Mesendoderm (in vitro differentiated cells): ENCODE measurements around the gene TUFT1.
A peak's percentile ranks its signal among the peaks of the same experiment; 100 is the strongest.

Experiments
- DNase-seq: peaks from one replicate; pipeline ENCODE4 v3.0.0; 2013
- H2AK5ac ChIP-seq: 2 replicates; pipeline ENCODE4 v1.6.1; 2013; ENCODE audit warnings: low read length, inconsistent platforms
- H2BK120ac ChIP-seq: 2 replicates; pipeline ENCODE4 v1.6.1; 2013; ENCODE audit warnings: low read depth, mild to moderate bottlenecking, low read length, moderate library complexity, mixed read lengths
- H2BK15ac ChIP-seq: replicated peaks from 2 replicates; pipeline ENCODE4 v1.6.1; 2013; ENCODE audit warnings: low read depth, mild to moderate bottlenecking, moderate library complexity
- H2BK5ac ChIP-seq: 2 replicates; pipeline ENCODE4 v1.6.1; 2013; ENCODE audit warnings: low read length, inconsistent platforms
- H3K18ac ChIP-seq: 2 replicates; pipeline ENCODE4 v1.6.1; 2013; ENCODE audit warnings: mild to moderate bottlenecking, low read length, mixed read lengths
- H3K23ac ChIP-seq: one replicate; pipeline ENCODE4 v1.6.1; 2013; ENCODE audit warnings: low read length
- H3K27ac ChIP-seq: 2 replicates; pipeline ENCODE4 v1.5.1; 2013; ENCODE audit warnings: low read depth, mild to moderate bottlenecking, inconsistent platforms, low read length, moderate library complexity
- H3K27me3 ChIP-seq: 2 replicates; pipeline ENCODE4 v1.6.1; 2013; ENCODE audit warnings: low read length, control low read depth, mild to moderate bottlenecking, inconsistent platforms; ENCODE audit not compliant: insufficient read depth, poor library complexity
- H3K36me3 ChIP-seq: 2 replicates; pipeline ENCODE4 v1.6.1; 2013; ENCODE audit warnings: low read length, inconsistent platforms; ENCODE audit not compliant: control insufficient read depth, insufficient read depth
- H3K4ac ChIP-seq: one replicate; pipeline ENCODE4 v1.6.1; 2013; ENCODE audit warnings: low read depth, mild to moderate bottlenecking, low read length, moderate library complexity
- H3K4me1 ChIP-seq: 2 replicates; pipeline ENCODE4 v1.6.1; 2013; ENCODE audit warnings: low read depth, low read length, inconsistent platforms; ENCODE audit not compliant: control insufficient read depth
- H3K4me2 ChIP-seq: 2 replicates; pipeline ENCODE4 v1.6.1; 2013; ENCODE audit warnings: low read length
- H3K4me3 ChIP-seq: 2 replicates; pipeline ENCODE4 v1.5.1; 2013; ENCODE audit warnings: mild to moderate bottlenecking, low read length
- H3K56ac ChIP-seq: one replicate; pipeline ENCODE4 v1.6.1; 2013; ENCODE audit warnings: low read length
- H3K79me1 ChIP-seq: 2 replicates; pipeline ENCODE4 v1.6.1; 2013; ENCODE audit warnings: low read length, inconsistent platforms
- H3K79me2 ChIP-seq: 2 replicates; pipeline ENCODE4 v1.6.1; 2013; ENCODE audit warnings: mild to moderate bottlenecking, low read length; ENCODE audit not compliant: control insufficient read depth, insufficient read depth
- H3K9ac ChIP-seq: 2 replicates; pipeline ENCODE4 v1.6.1; 2013; ENCODE audit warnings: low read length, inconsistent platforms
- H4K5ac ChIP-seq: one replicate; pipeline ENCODE4 v1.6.1; 2013; ENCODE audit warnings: low read length
- H4K8ac ChIP-seq: one replicate; pipeline ENCODE4 v1.6.1; 2013; ENCODE audit warnings: low read depth, mild to moderate bottlenecking, control low read depth, low read length, moderate library complexity
- WGBS: extraction: QIAGEN DNeasy Blood & Tissue Kit; methylation state at CpG from one replicate; pipeline ENCODE4 v1.1.7; 2013; ENCODE audit warnings: low lambda C conversion rate, missing lambda C conversion rate; ENCODE audit not compliant: insufficient coverage; ENCODE audit errors: extremely low coverage; 5-methylcytosine and 5-hydroxymethylcytosine counted together

TUFT1 gene

GRCh38 chr1:151540982-151541377 is 871 bp downstream of the TUFT1 start:
- Histone ChIP-seq H2AK5ac (no peak overlapping the region), H3K27me3 (no peaks in the 10 kb centered on the region), H3K23ac (no peak overlapping the region), H2BK120ac (no peak overlapping the region), H2BK15ac (no peak overlapping the region), H4K5ac (no peak overlapping the region), H3K36me3 (no peaks in the 10 kb centered on the region), H3K79me1 (peaks cover 3% of the 10 kb centered on the region), H4K8ac (no peak overlapping the region), H3K4me2 (peak overlapping the region; percentile 49), H3K27ac (no peak overlapping the region), H3K9ac (peak overlapping the region; percentile 74), H3K56ac (peak overlapping the region; percentile 91), H3K18ac (no peak overlapping the region), H3K79me2 (peaks cover 8% of the 10 kb centered on the region), H2BK5ac (no peak overlapping the region), H3K4ac (no peak overlapping the region), H3K4me3 (peak overlapping the region; percentile 83), H3K4me1 (peaks cover 8% of the 10 kb centered on the region)
- WGBS, result no CpG with 5 or more reads among the region's 13 CpGs
- DNase-seq, result peak; percentile 84

GRCh38 chr1:151541752-151542151 is 1.6 kb downstream of the TUFT1 start:
- no peak for DNase-seq
- H2AK5ac ChIP-seq, result no peak overlapping the region
- H3K4ac ChIP-seq, result no peak overlapping the region
- no peaks in the 10 kb centered on the region for H3K36me3 ChIP-seq
- H3K18ac ChIP-seq, result no peak overlapping the region
- H4K8ac ChIP-seq, result no peak overlapping the region
- no peak overlapping the region for H2BK15ac ChIP-seq
- no peak overlapping the region for H3K4me3 ChIP-seq
- peaks cover 3% of the 10 kb centered on the region for H3K79me1 ChIP-seq
- no peak overlapping the region for H4K5ac ChIP-seq
- no peak overlapping the region for H3K23ac ChIP-seq
- H2BK5ac ChIP-seq, result no peak overlapping the region
- peaks cover 8% of the 10 kb centered on the region for H3K79me2 ChIP-seq
- H3K56ac ChIP-seq, result no peak overlapping the region
- H3K9ac ChIP-seq, result no peak overlapping the region
- no peak overlapping the region for H3K27ac ChIP-seq
- H3K27me3 ChIP-seq, result no peaks in the 10 kb centered on the region
- no peak overlapping the region for H2BK120ac ChIP-seq
- no CpG with 5 or more reads among the region's 5 CpGs for WGBS
- H3K4me1 ChIP-seq, result peaks cover 8% of the 10 kb centered on the region
- no peak overlapping the region for H3K4me2 ChIP-seq

GRCh38 chr1:151542710-151543129 is 2.6 kb downstream of the TUFT1 start:
- peak; percentile 40 for DNase-seq
- H2BK120ac ChIP-seq, result no peak overlapping the region
- peaks cover 8% of the 10 kb centered on the region for H3K79me2 ChIP-seq
- no peak overlapping the region for H3K23ac ChIP-seq
- H3K4me3 ChIP-seq, result no peak overlapping the region
- no peak overlapping the region for H2AK5ac ChIP-seq
- whole genome bisulfite sequencing, result no CpG with 5 or more reads among the region's 3 CpGs
- H2BK5ac ChIP-seq, result no peak overlapping the region
- H3K4ac ChIP-seq, result no peak overlapping the region
- H3K4me1 ChIP-seq, result peaks cover 14% of the 10 kb centered on the region
- H3K18ac ChIP-seq, result no peak overlapping the region
- H3K9ac ChIP-seq, result no peak overlapping the region
- no peaks in the 10 kb centered on the region for H3K36me3 ChIP-seq
- H3K27ac ChIP-seq, result no peak overlapping the region
- no peak overlapping the region for H4K5ac ChIP-seq
- H2BK15ac ChIP-seq, result no peak overlapping the region
- peaks cover 3% of the 10 kb centered on the region for H3K79me1 ChIP-seq
- H3K4me2 ChIP-seq, result no peak overlapping the region
- H3K56ac ChIP-seq, result no peak overlapping the region
- no peaks in the 10 kb centered on the region for H3K27me3 ChIP-seq
- no peak overlapping the region for H4K8ac ChIP-seq

GRCh38 chr1:151545542-151545941 is 5.4 kb downstream of the TUFT1 start:
- Histone ChIP-seq H2AK5ac (no peak overlapping the region), H3K27me3 (no peaks in the 10 kb centered on the region), H2BK15ac (peak overlapping the region; percentile 47), H2BK5ac (no peak overlapping the region), H2BK120ac (peak overlapping the region; percentile 69), H3K36me3 (no peaks in the 10 kb centered on the region), H4K8ac (no peak overlapping the region), H3K79me2 (peaks cover 15% of the 10 kb centered on the region), H3K4me1 (peaks cover 22% of the 10 kb centered on the region), H3K4ac (no peak overlapping the region), H3K79me1 (peaks cover 8% of the 10 kb centered on the region), H3K9ac (no peak overlapping the region), H3K4me3 (no peak overlapping the region), H3K27ac (no peak overlapping the region), H4K5ac (no peak overlapping the region), H3K23ac (no peak overlapping the region), H3K18ac (peak overlapping the region; percentile 61), H3K4me2 (no peak overlapping the region), H3K56ac (no peak overlapping the region)
- WGBS, result no CpG with 5 or more reads among the region's 1 CpG
- peak; percentile 75 for DNase-seq

GRCh38 chr1:151546011-151546925 is 6.2 kb downstream of the TUFT1 start:
- Histone ChIP-seq H3K23ac (no peak overlapping the region), H2BK120ac (no peak overlapping the region), H3K79me2 (peaks cover 16% of the 10 kb centered on the region), H4K8ac (no peak overlapping the region), H3K4me1 (peaks cover 20% of the 10 kb centered on the region), H3K27me3 (no peaks in the 10 kb centered on the region), H3K9ac (no peak overlapping the region), H2BK15ac (no peak overlapping the region), H2AK5ac (no peak overlapping the region), H3K4ac (no peak overlapping the region), H3K4me2 (no peak overlapping the region), H2BK5ac (no peak overlapping the region), H3K18ac (no peak overlapping the region), H3K36me3 (no peaks in the 10 kb centered on the region), H3K79me1 (peaks cover 6% of the 10 kb centered on the region), H3K4me3 (no peak overlapping the region), H4K5ac (no peak overlapping the region), H3K27ac (no peak overlapping the region), H3K56ac (no peak overlapping the region)
- DNase-seq, result peak; percentile 86
- WGBS, result no CpG with 5 or more reads among the region's 4 CpGs
